ENCODE data around the gene SCOC. TPM values are rescaled to one million over a fixed set of nuclear protein-coding genes. Genes with fewer than 3 reads are reported as not detected.

Gene SCOC
- total and polyA plus RNA-seq, 2 of the 13 experiments (the other 11 are each of a cell fraction or from before 2014, with no cell fraction given) = 43.8 to 65.2 TPM

DNA sequence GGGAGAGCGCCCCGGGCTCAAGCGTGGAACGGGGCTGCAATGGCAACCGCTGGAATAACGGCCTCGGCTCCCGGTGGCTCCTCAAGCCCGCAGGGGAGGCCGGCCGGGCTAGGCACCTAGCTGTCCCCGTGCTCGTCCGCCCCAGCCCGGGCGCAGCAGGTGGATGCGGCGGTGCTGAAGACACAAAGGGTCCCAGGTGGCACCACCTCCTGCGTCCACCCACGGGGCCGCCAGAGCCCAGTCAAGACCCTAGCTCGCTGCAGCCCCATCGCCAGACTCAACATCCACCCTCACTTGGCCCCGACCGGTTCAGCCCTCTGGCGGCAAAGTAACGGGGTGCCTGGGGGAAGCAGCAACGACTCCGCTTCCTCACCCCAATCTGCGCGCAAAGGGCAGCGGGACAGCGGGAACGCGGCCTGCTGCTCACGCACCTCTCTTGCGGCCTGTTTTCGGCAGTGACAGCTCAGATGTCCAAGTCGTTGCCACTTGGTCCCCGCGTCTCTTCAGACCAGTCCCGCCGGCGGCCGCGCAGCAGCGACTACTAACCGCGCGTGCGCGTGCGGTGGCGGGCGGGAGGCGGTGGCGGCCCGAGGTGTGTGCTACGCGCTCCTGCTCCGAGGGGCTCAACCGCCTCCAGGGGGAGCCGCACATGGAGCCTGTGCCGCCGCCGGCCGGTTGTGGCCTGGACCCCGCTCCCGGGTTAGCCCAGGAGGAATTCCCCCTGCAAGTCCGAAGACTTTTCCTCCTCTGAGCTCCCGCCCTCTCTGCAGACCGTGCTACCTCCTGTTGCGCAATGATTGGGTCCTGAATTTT lies 53.9 kb downstream of the SCOC start, which contains the start of gene CLGN (continued):
- TF ChIP-seq, protein P1, sequence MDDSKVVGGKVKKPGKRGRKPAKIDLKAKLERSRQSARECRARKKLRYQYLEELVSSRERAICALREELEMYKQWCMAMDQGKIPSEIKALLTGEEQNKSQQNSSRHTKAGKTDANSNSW (CRISPR knock-in tag; IDR thresholded peaks at IDR 0.05; ENCODE audit: borderline replicate concordance) = peak; percentile 46; the same call in 1 of the 2 replicates
- TF ChIP-seq, protein P2, sequence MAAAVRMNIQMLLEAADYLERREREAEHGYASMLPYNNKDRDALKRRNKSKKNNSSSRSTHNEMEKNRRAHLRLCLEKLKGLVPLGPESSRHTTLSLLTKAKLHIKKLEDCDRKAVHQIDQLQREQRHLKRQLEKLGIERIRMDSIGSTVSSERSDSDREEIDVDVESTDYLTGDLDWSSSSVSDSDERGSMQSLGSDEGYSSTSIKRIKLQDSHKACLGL (CRISPR knock-in tag; IDR thresholded peaks at IDR 0.05) = peak; percentile 28
- 0 out of 2 replicates have a peak, but pooled peaks have one; percentile 42 for TF ChIP-seq ARHGAP35 (CRISPR knock-in tag; IDR thresholded peaks at IDR 0.05; ENCODE audit: borderline replicate concordance)
- no peak for TF ChIP-seq ZNF552 (CRISPR knock-in tag; IDR thresholded peaks at IDR 0.05; ENCODE audit: borderline replicate concordance)
- peak; percentile 93; the same call in 1 of the 2 replicates for TF ChIP-seq ZNF747 (CRISPR knock-in tag; IDR thresholded peaks at IDR 0.05; ENCODE audit: borderline replicate concordance)
- TF ChIP-seq, protein P3, sequence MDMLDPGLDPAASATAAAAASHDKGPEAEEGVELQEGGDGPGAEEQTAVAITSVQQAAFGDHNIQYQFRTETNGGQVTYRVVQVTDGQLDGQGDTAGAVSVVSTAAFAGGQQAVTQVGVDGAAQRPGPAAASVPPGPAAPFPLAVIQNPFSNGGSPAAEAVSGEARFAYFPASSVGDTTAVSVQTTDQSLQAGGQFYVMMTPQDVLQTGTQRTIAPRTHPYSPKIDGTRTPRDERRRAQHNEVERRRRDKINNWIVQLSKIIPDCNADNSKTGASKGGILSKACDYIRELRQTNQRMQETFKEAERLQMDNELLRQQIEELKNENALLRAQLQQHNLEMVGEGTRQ (IDR thresholded peaks at IDR 0.05; ENCODE audit: low read depth, low read length) = no peak
- TF ChIP-seq, protein P3 (CRISPR knock-in tag; IDR thresholded peaks at IDR 0.05; ENCODE audit: borderline replicate concordance) = no peak; the same call in 1 of the 2 replicates
- TF ChIP-seq ZBTB20 (CRISPR knock-in tag; IDR thresholded peaks at IDR 0.05; ENCODE audit: borderline replicate concordance, low read depth) = 0 out of 2 replicates have a peak, but pooled peaks have one; percentile 27
- 0 out of 2 replicates have a peak, but pooled peaks have one; percentile 30 for TF ChIP-seq ZNF362 (CRISPR knock-in tag; IDR thresholded peaks at IDR 0.05; ENCODE audit: borderline replicate concordance)
- TF ChIP-seq ZBTB8A (CRISPR knock-in tag; IDR thresholded peaks at IDR 0.05; ENCODE audit: borderline replicate concordance, low read depth) = no peak
- TF ChIP-seq, protein P4, sequence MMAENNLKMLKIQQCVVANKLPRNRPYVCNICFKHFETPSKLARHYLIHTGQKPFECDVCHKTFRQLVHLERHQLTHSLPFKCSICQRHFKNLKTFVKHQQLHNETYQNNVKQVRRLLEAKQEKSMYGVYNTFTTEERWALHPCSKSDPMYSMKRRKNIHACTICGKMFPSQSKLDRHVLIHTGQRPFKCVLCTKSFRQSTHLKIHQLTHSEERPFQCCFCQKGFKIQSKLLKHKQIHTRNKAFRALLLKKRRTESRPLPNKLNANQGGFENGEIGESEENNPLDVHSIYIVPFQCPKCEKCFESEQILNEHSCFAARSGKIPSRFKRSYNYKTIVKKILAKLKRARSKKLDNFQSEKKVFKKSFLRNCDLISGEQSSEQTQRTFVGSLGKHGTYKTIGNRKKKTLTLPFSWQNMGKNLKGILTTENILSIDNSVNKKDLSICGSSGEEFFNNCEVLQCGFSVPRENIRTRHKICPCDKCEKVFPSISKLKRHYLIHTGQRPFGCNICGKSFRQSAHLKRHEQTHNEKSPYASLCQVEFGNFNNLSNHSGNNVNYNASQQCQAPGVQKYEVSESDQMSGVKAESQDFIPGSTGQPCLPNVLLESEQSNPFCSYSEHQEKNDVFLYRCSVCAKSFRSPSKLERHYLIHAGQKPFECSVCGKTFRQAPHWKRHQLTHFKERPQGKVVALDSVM (CRISPR knock-in tag; IDR thresholded peaks at IDR 0.05) = peak; percentile 57
- TF ChIP-seq ATRX (CRISPR knock-in tag; IDR thresholded peaks at IDR 0.05; ENCODE audit: borderline replicate concordance) = no peak
- TF ChIP-seq, protein P5, sequence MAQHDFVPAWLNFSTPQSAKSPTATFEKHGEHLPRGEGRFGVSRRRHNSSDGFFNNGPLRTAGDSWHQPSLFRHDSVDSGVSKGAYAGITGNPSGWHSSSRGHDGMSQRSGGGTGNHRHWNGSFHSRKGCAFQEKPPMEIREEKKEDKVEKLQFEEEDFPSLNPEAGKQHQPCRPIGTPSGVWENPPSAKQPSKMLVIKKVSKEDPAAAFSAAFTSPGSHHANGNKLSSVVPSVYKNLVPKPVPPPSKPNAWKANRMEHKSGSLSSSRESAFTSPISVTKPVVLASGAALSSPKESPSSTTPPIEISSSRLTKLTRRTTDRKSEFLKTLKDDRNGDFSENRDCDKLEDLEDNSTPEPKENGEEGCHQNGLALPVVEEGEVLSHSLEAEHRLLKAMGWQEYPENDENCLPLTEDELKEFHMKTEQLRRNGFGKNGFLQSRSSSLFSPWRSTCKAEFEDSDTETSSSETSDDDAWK (CRISPR knock-in tag; IDR thresholded peaks at IDR 0.05) = no peak
- no peak for TF ChIP-seq NFIC (IDR thresholded peaks at IDR 0.05; ENCODE audit: low read length)
- TF ChIP-seq DZIP1 (CRISPR knock-in tag; IDR thresholded peaks at IDR 0.05) = peak; percentile 84
- TF ChIP-seq FOXA3 (CRISPR knock-in tag; IDR thresholded peaks at IDR 0.05) = no peak
- TF ChIP-seq ZNF891 (CRISPR knock-in tag; IDR thresholded peaks at IDR 0.05) = peak; percentile 94
